Caki2 (cell line): Measurements from ENCODE around the gene VCY. TPM values are rescaled to one million over a fixed set of nuclear protein-coding genes. Genes with fewer than 3 reads are reported as not detected.
"Not testable (repeated sequence)": the region's sequence is repeated elsewhere in the genome, so short reads cannot be mapped to it uniquely, and the experiment has no call there.

ENCODE experiments used
- DNase-seq: peaks from one replicate; pipeline ENCODE4 v3.0.0-alpha.2; 2015; ENCODE audit warnings: low read depth
- in situ Hi-C: cut with HindIII; loops from 2 replicates; pipeline ENCODE4 v1.10.0; 2016; ENCODE audit warnings: low sequenced_read_pairs, low pct_unique_long_range_greater_than_20kb, mixed read lengths
- total RNA-seq: library from RNA; depleted of rRNA; stranded (reverse); fragments of >200 nt; shearing (Covaris generic); gene quantifications from 2 replicates; pipeline ENCODE4 v1.2.3, GENCODE V29; 2014; ENCODE audit warnings: low replicate concordance; rRNA removed

Gene VCY
- total RNA-seq, result not detected in 2 replicates

DNA sequence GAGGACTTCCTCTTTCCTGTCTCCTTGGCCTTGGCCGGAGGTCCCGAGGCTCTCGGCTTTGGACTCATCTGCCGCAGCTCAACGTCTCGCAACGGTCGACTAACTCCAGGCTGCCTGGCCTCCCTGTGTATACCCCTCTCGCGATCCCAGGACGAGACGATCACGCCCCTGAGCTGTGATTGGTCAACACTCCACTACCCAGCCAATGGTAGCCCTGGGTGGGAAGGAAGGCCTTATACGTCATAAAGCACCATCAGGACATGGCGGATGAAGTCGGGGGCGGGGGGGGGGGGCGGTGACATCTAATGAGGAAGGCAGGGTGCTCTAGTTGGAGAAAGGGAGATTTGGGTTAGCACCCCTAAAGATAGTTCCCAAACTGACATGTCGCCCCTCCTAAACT is at the start of gene VCY:
VCY (minus strand) TSS at position 101 of the 400 bp plus-strand sequence; CDS start at position 68, 33 bp downstream.
- in situ Hi-C loops, DNase-seq: not testable (repeated sequence)

DNA sequence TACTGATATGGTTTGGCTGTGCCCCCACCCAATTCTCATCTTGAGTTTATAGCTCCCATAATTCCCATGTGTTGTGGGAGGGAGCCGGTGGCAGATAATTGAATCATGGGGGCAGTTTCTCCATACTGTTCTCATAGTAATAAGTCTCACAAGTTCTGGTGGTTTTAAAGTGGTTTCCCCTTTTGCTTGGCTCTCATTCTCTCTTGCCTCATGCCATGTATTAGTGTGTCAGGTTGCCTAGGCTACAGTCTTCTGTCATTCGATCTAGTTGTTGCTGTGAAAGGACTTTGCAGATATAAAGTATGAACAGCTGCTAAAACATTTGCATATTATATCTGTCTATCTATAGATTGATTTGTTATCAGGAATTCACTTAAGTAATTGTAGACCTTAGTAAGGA is 44.1 kb upstream of the VCY start:
- DNase-seq, in situ Hi-C loops: not testable (repeated sequence)

DNA sequence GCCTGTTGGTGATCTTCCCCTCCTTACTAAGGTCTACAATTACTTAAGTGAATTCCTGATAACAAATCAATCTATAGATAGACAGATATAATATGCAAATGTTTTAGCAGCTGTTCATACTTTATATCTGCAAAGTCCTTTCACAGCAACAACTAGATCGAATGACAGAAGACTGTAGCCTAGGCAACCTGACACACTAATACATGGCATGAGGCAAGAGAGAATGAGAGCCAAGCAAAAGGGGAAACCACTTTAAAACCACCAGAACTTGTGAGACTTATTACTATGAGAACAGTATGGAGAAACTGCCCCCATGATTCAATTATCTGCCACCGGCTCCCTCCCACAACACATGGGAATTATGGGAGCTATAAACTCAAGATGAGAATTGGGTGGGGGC is 25.6 kb upstream of the VCY start:
- in situ Hi-C loops, DNase-seq: not testable (repeated sequence)

DNA sequence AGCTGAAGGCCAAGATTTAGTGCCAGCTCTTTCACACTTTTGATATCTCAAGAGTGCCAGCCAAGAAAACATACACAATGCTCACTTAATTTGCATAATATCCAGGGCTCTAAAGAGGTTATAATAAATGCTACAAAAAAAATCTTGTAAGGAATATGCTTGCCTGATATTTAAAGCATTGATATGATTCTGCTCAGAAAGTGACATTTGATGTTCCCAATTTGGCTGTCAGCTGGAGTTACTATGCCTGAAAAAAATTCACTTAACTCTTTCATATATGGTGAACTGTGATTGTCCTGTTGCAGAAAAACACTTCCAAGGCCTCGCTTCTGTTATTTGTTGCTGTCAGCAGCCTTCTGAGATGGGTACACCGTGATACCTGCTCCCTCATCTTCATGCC is 43.9 kb downstream of the VCY start:
- DNase-seq, in situ Hi-C loops: not testable (repeated sequence)

Other genes with a start within 250 kb of the VCY start
- not detected in 2 replicates for gene VCY1B, start 69.8 kb upstream of the VCY start, total RNA-seq